Measurements from ENCODE around the gene ANGEL1. TPM values are rescaled to one million over a fixed set of nuclear protein-coding genes. Genes with fewer than 3 reads are reported as not detected.

Gene ANGEL1
- total RNA-seq, 2 donors from 2014 or later, result 10.7 to 15.3 TPM

DNA sequence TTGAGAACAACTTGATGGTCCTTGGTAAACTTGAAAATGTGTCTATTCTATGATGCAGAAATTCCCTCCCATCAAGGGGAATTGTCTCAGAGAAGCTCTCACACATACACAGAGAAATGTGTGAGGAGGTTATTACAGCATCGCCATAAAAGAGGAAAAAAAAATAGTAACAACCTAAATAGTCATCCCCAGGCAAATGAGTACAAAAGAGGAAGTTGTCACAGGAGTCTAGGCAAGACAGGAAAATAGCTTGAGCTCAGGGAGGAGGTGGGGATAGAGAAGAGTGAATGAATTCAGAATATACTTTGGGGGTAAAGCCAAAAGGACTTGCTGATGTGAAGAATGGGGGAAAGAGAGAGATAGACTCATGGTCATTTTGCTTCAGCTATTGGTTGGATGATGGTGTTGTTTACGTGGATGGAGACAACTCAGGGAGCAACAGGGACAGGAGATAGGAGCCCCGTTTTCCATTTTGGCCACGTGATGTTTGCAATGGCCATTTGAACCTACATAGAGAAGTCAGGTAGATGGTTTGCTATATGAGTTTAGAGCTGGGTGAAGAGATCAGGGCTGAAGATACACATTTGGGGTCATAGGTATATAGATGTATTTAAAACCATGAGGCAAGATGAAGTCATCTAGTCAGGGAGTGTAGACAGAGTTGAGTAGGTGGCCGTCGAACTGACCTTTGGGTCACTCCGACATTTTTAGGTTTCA is 33.8 kb upstream of the ANGEL1 start:
- H3K27me3 ChIP-seq, result no peaks in the 10 kb centered on the region
- H3K9me3 ChIP-seq, result no peaks in the 10 kb centered on the region
- no peaks in the 10 kb centered on the region for H3K4me1 ChIP-seq
- no peaks in the 10 kb centered on the region for H3K36me3 ChIP-seq
- TF ChIP-seq, protein P1, sequence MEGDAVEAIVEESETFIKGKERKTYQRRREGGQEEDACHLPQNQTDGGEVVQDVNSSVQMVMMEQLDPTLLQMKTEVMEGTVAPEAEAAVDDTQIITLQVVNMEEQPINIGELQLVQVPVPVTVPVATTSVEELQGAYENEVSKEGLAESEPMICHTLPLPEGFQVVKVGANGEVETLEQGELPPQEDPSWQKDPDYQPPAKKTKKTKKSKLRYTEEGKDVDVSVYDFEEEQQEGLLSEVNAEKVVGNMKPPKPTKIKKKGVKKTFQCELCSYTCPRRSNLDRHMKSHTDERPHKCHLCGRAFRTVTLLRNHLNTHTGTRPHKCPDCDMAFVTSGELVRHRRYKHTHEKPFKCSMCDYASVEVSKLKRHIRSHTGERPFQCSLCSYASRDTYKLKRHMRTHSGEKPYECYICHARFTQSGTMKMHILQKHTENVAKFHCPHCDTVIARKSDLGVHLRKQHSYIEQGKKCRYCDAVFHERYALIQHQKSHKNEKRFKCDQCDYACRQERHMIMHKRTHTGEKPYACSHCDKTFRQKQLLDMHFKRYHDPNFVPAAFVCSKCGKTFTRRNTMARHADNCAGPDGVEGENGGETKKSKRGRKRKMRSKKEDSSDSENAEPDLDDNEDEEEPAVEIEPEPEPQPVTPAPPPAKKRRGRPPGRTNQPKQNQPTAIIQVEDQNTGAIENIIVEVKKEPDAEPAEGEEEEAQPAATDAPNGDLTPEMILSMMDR (IDR thresholded peaks at IDR 0.05), result no peak
- H3K9ac ChIP-seq (ENCODE audit: low read depth in 2 of 2, low read length in 2 of 2), result no peak overlapping the region
- H3K4me3 ChIP-seq, result no peak overlapping the region
- no peak overlapping the region for H3K27ac ChIP-seq
- intact Hi-C loops (cut with DNase I), result no loop called here
- DNase-seq, result no peak

DNA sequence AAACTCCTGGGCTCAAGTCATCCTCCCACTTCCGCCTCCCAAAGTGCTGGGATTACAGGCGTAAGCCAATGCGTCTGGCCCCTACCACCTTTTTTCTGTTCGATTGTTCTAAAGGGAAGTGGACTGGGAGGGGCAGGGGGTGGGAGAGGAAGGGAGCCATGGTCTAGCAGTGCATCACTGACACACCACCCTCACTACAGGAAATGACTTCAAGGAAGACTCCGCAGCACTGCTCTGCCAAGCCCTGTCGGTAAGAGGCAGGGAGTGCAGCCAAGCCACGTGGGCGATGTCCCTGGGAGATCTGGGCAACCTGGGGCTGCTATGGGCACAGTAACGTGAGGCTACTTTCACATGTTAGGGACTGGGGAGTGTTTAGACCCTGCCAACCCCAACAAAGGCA is 31.5 kb upstream of the ANGEL1 start:
- no peaks in the 10 kb centered on the region for H3K9me3 ChIP-seq
- no peaks in the 10 kb centered on the region for H3K36me3 ChIP-seq
- no peak for DNase-seq
- no peaks in the 10 kb centered on the region for H3K27me3 ChIP-seq
- H3K27ac ChIP-seq, result no peak overlapping the region
- H3K4me3 ChIP-seq, result no peak overlapping the region
- no peaks in the 10 kb centered on the region for H3K4me1 ChIP-seq
- H3K9ac ChIP-seq (ENCODE audit: low read depth in 2 of 2, low read length in 2 of 2), result no peak overlapping the region
- intact Hi-C loops (cut with DNase I), result no loop called here
- TF ChIP-seq, protein P1 (IDR thresholded peaks at IDR 0.05), result no peak

GRCh38 chr14:76842414-76842813 is 29.7 kb upstream of the ANGEL1 start:
- TF ChIP-seq, protein P1 (IDR thresholded peaks at IDR 0.05), result no peak
- Histone ChIP-seq H3K4me3 (no peak overlapping the region), H3K36me3 (no peaks in the 10 kb centered on the region), H3K4me1 (no peaks in the 10 kb centered on the region), H3K9ac (ENCODE audit: low read depth in 2 of 2, low read length in 2 of 2) (no peak overlapping the region), H3K27me3 (no peaks in the 10 kb centered on the region), H3K9me3 (no peaks in the 10 kb centered on the region), H3K27ac (no peak overlapping the region)
- no peak for DNase-seq
- intact Hi-C loops (cut with DNase I), result no loop called here

DNA sequence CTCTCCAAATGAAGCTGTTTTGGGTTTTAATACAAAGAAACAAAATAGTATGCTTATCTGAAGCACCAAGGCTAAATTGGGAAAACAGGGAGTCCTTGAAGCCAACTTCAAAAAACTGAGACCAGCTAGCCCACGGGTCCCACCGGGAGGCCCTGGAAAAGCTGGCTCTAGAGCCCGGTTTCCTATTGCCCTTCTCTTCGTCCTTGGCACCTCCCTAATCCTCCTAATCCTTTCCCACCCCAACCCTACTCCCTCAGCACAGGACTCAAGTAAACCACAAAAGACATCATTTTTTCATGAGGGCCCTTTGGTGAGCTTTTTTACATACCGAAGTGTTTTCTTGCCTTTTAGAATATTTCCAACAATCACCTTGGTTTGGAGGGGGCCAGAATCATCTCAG is 24.8 kb upstream of the ANGEL1 start:
- H3K27me3 ChIP-seq, result no peaks in the 10 kb centered on the region
- intact Hi-C loops (cut with DNase I), result no loop called here
- no peaks in the 10 kb centered on the region for H3K4me1 ChIP-seq
- DNase-seq, result no peak
- H3K27ac ChIP-seq, result no peak overlapping the region
- H3K36me3 ChIP-seq, result no peaks in the 10 kb centered on the region
- H3K4me3 ChIP-seq, result no peak overlapping the region
- TF ChIP-seq, protein P1 (IDR thresholded peaks at IDR 0.05), result no peak
- no peaks in the 10 kb centered on the region for H3K9me3 ChIP-seq
- H3K9ac ChIP-seq (ENCODE audit: low read depth in 2 of 2, low read length in 2 of 2), result no peak overlapping the region

DNA sequence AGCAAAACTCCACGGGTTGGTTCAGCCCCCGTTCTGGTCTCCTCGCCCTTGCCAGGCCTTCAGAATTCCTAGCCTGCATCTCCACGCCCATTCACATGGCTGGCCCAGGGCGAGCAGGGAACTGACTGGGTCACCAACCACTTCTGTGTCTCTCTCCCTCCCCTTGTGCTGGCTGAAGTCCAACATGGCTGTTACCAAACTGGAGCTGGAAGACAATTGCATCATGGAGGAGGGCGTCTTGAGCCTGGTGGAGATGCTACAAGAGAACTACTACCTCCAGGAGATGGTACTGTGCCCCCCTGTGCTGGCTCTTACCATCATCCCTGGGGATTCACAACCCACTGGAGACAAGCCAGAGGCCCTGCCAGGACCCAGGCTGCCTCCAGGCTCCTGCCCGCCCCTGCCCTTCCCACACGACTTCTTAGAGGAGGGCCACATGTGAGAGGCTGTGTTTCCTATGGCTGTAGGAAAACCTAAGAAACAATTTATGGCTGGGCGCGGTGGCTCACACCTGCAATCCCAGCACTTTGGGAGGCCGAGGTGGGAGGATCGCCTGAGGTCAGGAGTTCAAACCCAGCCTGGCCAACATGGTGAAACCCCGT is 23.4 kb upstream of the ANGEL1 start:
- no peak overlapping the region for H3K9ac ChIP-seq (ENCODE audit: low read depth in 2 of 2, low read length in 2 of 2)
- H3K9me3 ChIP-seq, result no peaks in the 10 kb centered on the region
- no peak overlapping the region for H3K4me3 ChIP-seq
- TF ChIP-seq, protein P1 (IDR thresholded peaks at IDR 0.05), result no peak
- no peak for DNase-seq
- intact Hi-C loops (cut with DNase I), result no loop called here
- H3K27me3 ChIP-seq, result no peaks in the 10 kb centered on the region
- H3K4me1 ChIP-seq, result no peaks in the 10 kb centered on the region
- no peak overlapping the region for H3K27ac ChIP-seq
- no peaks in the 10 kb centered on the region for H3K36me3 ChIP-seq
